H9 (cell line): ENCODE results near the gene ZSCAN29. TPM values are rescaled to one million over a fixed set of nuclear protein-coding genes. Genes with fewer than 3 reads are reported as not detected.

Experiments used
- DNase-seq: peaks from one replicate; pipeline ENCODE4 v3.0.0-alpha.2; 2017
- H2AFZ ChIP-seq: one replicate; pipeline ENCODE4 v1.6.1; 2013; ENCODE audit warnings: mild to moderate bottlenecking, low read length, control low read depth, moderate library complexity
- H2AK5ac ChIP-seq: 2 replicates; pipeline ENCODE4 v1.6.1; 2013; ENCODE audit warnings: low read length, control low read depth, mixed read lengths; ENCODE audit not compliant: insufficient read length
- H2BK120ac ChIP-seq: one replicate; pipeline ENCODE4 v1.6.1; 2013; ENCODE audit warnings: low read depth, mild to moderate bottlenecking, low read length, control low read depth, inconsistent platforms; ENCODE audit not compliant: poor library complexity, severe bottlenecking
- H2BK12ac ChIP-seq: 2 replicates; pipeline ENCODE4 v1.6.1; 2013; ENCODE audit warnings: low read length, control low read depth, mixed read lengths, low read depth; ENCODE audit not compliant: insufficient read length
- H2BK15ac ChIP-seq: 2 replicates; pipeline ENCODE4 v1.6.1; 2013; ENCODE audit warnings: low read depth, low read length, control low read depth
- H2BK20ac ChIP-seq: one replicate; pipeline ENCODE4 v1.6.1; 2013; ENCODE audit warnings: low read depth, mild to moderate bottlenecking, low read length, control low read depth, inconsistent platforms; ENCODE audit not compliant: poor library complexity, severe bottlenecking
- H2BK5ac ChIP-seq: 2 replicates; pipeline ENCODE4 v1.6.1; 2013; ENCODE audit warnings: low read length, control low read depth, mixed read lengths; ENCODE audit not compliant: insufficient read length
- H3K14ac ChIP-seq: 2 replicates; pipeline ENCODE4 v1.6.1; 2013; ENCODE audit warnings: low read length, control low read depth; ENCODE audit not compliant: insufficient read depth
- H3K18ac ChIP-seq: 2 replicates; pipeline ENCODE4 v1.6.1; 2013; ENCODE audit warnings: low read depth, mild to moderate bottlenecking, mixed read lengths, low read length, control low read depth; ENCODE audit not compliant: insufficient read length
- H3K23ac ChIP-seq: 2 replicates; pipeline ENCODE4 v1.6.1; 2013; ENCODE audit warnings: low read length, control low read depth, mixed read lengths, low read depth; ENCODE audit not compliant: insufficient read length
- H3K23me2 ChIP-seq: 2 replicates; pipeline ENCODE4 v1.6.1; 2013; ENCODE audit warnings: low read depth, mild to moderate bottlenecking, mixed read lengths, low read length, control low read depth; ENCODE audit not compliant: insufficient read length, poor library complexity, severe bottlenecking
- H3K27ac ChIP-seq: 2 replicates; pipeline ENCODE4 v1.5.1; 2013; ENCODE audit warnings: low read length, control low read depth, mixed read lengths, low read depth; ENCODE audit not compliant: insufficient read length
- H3K27me3 ChIP-seq: 2 replicates; pipeline ENCODE4 v1.6.1; 2013; ENCODE audit warnings: low read length, control low read depth, inconsistent platforms; ENCODE audit not compliant: insufficient read depth
- H3K4ac ChIP-seq: 2 replicates; pipeline ENCODE4 v1.6.1; 2013; ENCODE audit warnings: low read depth, mild to moderate bottlenecking, control low read depth, inconsistent platforms, low read length, moderate library complexity
- H3K4me1 ChIP-seq: 2 replicates; pipeline ENCODE4 v1.6.1; 2013; ENCODE audit warnings: low read length, control low read depth, inconsistent platforms; ENCODE audit not compliant: insufficient read depth
- H3K4me2 ChIP-seq: 2 replicates; pipeline ENCODE4 v1.6.1; 2013; ENCODE audit warnings: low read length, control low read depth, mixed read lengths; ENCODE audit not compliant: insufficient read length, insufficient read depth
- H3K56ac ChIP-seq: 2 replicates; pipeline ENCODE4 v1.6.1; 2013; ENCODE audit warnings: low read depth, mild to moderate bottlenecking, mixed read lengths, low read length, control low read depth; ENCODE audit not compliant: insufficient read length
- H3K79me1 ChIP-seq: 2 replicates; pipeline ENCODE4 v1.6.1; 2013; ENCODE audit warnings: low read depth, mild to moderate bottlenecking, moderate library complexity, low read length, control low read depth, inconsistent platforms; ENCODE audit not compliant: insufficient read depth, poor library complexity, severe bottlenecking
- H3K79me2 ChIP-seq: 2 replicates; pipeline ENCODE4 v1.6.1; 2013; ENCODE audit warnings: low read length, control low read depth, inconsistent platforms; ENCODE audit not compliant: insufficient read depth
- H3K9ac ChIP-seq: 2 replicates; pipeline ENCODE4 v1.6.1; 2013; ENCODE audit warnings: low read length, control low read depth, mixed read lengths; ENCODE audit not compliant: insufficient read length; ENCODE audit errors: extremely low read depth
- H3K9me3 ChIP-seq: one replicate; pipeline ENCODE4 v1.6.1; 2013; ENCODE audit warnings: low read depth, low read length, inconsistent platforms; ENCODE audit not compliant: control insufficient read depth
- H3T11ph ChIP-seq: one replicate; pipeline ENCODE4 v1.6.1; 2013; ENCODE audit warnings: mild to moderate bottlenecking, low read length, control low read depth, inconsistent platforms
- H4K20me1 ChIP-seq: one replicate; pipeline ENCODE4 v1.6.1; 2013; ENCODE audit not compliant: control insufficient read depth, insufficient read length, insufficient read depth
- H4K5ac ChIP-seq: 2 replicates; pipeline ENCODE4 v1.6.1; 2013; ENCODE audit warnings: low read depth, mild to moderate bottlenecking, mixed read lengths, low read length, control low read depth; ENCODE audit not compliant: insufficient read length
- H4K8ac ChIP-seq: replicated peaks from 2 replicates; pipeline ENCODE4 v1.6.1; 2013; ENCODE audit warnings: low read length, control low read depth, mixed read lengths, low read depth; ENCODE audit not compliant: insufficient read length
- H4K91ac ChIP-seq: 2 replicates; pipeline ENCODE4 v1.6.1; 2013; ENCODE audit warnings: low read depth, mild to moderate bottlenecking, moderate library complexity, mixed read lengths, low read length, control low read depth; ENCODE audit not compliant: insufficient read length
- H3K27ac Mint-ChIP-seq, 3 experiments: 2 replicates in 2 of 3; 3 replicates in 1 of 3; pipeline ENCODE4 v1.8.0; 2020 to 2021; ENCODE audit warnings: mixed read lengths in 3 of 3, mild to moderate bottlenecking in 1 of 3, moderate library complexity in 1 of 3
- H3K27me3 Mint-ChIP-seq: 2 replicates; pipeline ENCODE4 v1.8.0; 2021; ENCODE audit warnings: low read depth, mild to moderate bottlenecking, moderate library complexity, mixed read lengths
- H3K36me3 Mint-ChIP-seq, 3 experiments: 2 replicates in 2 of 3; 3 replicates in 1 of 3; pipeline ENCODE4 v1.8.0; 2020 to 2021; ENCODE audit warnings: low read depth in 3 of 3, mixed read lengths in 3 of 3; ENCODE audit not compliant: insufficient read depth in 1 of 3
- H3K4me1 Mint-ChIP-seq, 2 experiments: 2 replicates each; pipeline ENCODE4 v1.8.0; 2020; ENCODE audit warnings: mixed read lengths in 2 of 2
- H3K4me3 Mint-ChIP-seq, 2 experiments: 2 replicates in 1 of 2; 3 replicates in 1 of 2; pipeline ENCODE4 v1.8.0; 2020 to 2021; ENCODE audit warnings: mild to moderate bottlenecking in 2 of 2, mixed read lengths in 2 of 2, moderate library complexity in 1 of 2
- H3K9me3 Mint-ChIP-seq, 2 experiments: 2 replicates in 1 of 2; 3 replicates in 1 of 2; pipeline ENCODE4 v1.8.0; 2020; ENCODE audit warnings: mild to moderate bottlenecking in 2 of 2, mixed read lengths in 2 of 2, moderate library complexity in 1 of 2
- CTCF ChIP-seq: fragments of 200-600 bp; sonication (generic); conservative IDR thresholded peaks from 3 replicates; pipeline ENCODE4 v1.8.0; 2021; ENCODE audit warnings: antibody characterized with exemption, mild to moderate bottlenecking
- WGBS: extraction: QIAGEN DNeasy Blood & Tissue Kit; methylation state at CpG from one replicate; pipeline ENCODE4 v1.1.7; 2013; ENCODE audit warnings: missing lambda C conversion rate, low lambda C conversion rate, mixed read lengths; ENCODE audit not compliant: insufficient read length; ENCODE audit errors: extremely low coverage; 5-methylcytosine and 5-hydroxymethylcytosine counted together
- total RNA-seq: library from RNA; stranded (reverse); gene quantifications from 2 replicates; pipeline ENCODE4 v1.2.1, GENCODE V29; 2021

ZSCAN29 gene
- total RNA-seq, 1 experiment from 2014 or later = 52.5 TPM

DNA sequence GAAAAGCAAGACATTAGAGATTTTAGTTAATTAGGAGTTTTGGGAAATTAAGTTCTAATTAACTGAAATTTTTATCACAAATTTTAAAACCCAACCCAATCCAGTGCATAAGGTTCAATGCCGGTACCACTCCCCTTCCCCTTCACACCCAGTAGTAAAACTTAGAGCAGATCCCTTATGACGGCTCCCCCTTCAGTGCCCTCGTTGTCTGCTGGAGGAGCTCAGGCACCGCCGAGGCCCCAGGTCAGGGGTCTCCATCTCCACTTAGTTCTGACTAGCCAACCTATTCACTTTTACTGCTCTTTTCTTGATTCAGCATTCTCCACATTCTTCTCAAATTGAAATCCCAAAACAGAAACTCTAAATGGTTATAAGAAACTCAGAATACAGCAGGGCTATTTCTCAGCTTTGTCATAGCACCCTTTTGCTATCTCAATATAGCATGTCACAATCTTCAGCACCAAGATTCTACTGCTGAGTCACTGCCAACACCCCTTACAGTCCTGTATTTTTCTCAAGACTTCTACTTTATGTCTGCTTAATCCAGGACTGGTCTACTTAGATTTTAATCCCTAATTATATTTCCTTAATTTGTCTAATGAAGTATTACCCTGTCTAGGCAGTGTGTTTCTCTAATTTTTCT lies 39.9 kb upstream of the ZSCAN29 start:
- Histone ChIP-seq H3K79me2 (no peaks in the 10 kb centered on the region), H2BK120ac (no peak overlapping the region), H2BK12ac (no peak overlapping the region), H3K27me3 (no peaks in the 10 kb centered on the region), H4K91ac (no peak overlapping the region), H3K23ac (no peak overlapping the region), H4K5ac (no peak overlapping the region), H3T11ph (no peak overlapping the region), H2BK5ac (no peak overlapping the region), H2BK20ac (no peak overlapping the region), H3K4me2 (no peak overlapping the region), H2BK15ac (no peak overlapping the region), H3K14ac (no peak overlapping the region), H3K18ac (no peak overlapping the region), H3K9ac (no peak overlapping the region), H3K27ac (no peak overlapping the region), H2AFZ (no peak overlapping the region), H4K8ac (no peak overlapping the region), H3K79me1 (no peaks in the 10 kb centered on the region), H3K9me3 (no peaks in the 10 kb centered on the region), H3K23me2 (no peaks in the 10 kb centered on the region), H3K4me1 (no peaks in the 10 kb centered on the region), H3K56ac (no peak overlapping the region), H4K20me1 (no peaks in the 10 kb centered on the region), H2AK5ac (no peak overlapping the region), H3K4ac (no peak overlapping the region)
- TF ChIP-seq CTCF = no peak
- H3K4me1 Mint-ChIP-seq = no peaks in the 10 kb centered on the region
- peak overlapping the region in 2 of 3 experiments; percentile 14 to 68; a peak in 2 of 7 replicates for H3K27ac Mint-ChIP-seq
- H3K27me3 Mint-ChIP-seq = no peaks in the 10 kb centered on the region
- no CpG with 5 or more reads among the region's 5 CpGs for WGBS
- no peak for DNase-seq
- H3K4me3 Mint-ChIP-seq = no peak overlapping the region
- H3K36me3 Mint-ChIP-seq = peaks cover 56 to 91% (median 83%) of the 10 kb centered on the region in 3 experiments
- no peaks in the 10 kb centered on the region for H3K9me3 Mint-ChIP-seq
